SK-N-SH (cell line): Measurements from ENCODE around the gene FARSA. TPM values are rescaled to one million over a fixed set of nuclear protein-coding genes. Genes with fewer than 3 reads are reported as not detected.

Experiments used
- CTCF ChIA-PET: fragments of 300-600, 350-600 bp; formaldehyde crosslinking; extraction: SDS; loops from one replicate; lab custom pipeline; 2021; lab: Yijun Ruan, JAX
- POLR2A ChIA-PET: fragments of 350-600 bp; sonication (Branson Sonifier 250); formaldehyde crosslinking; extraction: SDS; loops from one replicate; lab custom pipeline; 2020; ENCODE audit warnings: antibody characterized with exemption, inconsistent platforms; lab: Yijun Ruan, JAX
- DNase-seq: peaks from one replicate; pipeline ENCODE4 v3.0.0; 2012
- H2AFZ ChIP-seq: fragments of 200-600 bp; sonication (generic); 2 replicates; pipeline ENCODE4 v1.8.1; 2016; ENCODE audit warnings: antibody characterized with exemption, mild to moderate bottlenecking, low read depth
- H3F3A ChIP-seq: fragments of 200-600 bp; sonication (generic); replicated peaks from 2 replicates; pipeline ENCODE3; 2016; ENCODE audit warnings: antibody characterized with exemption, mild to moderate bottlenecking; ENCODE audit not compliant: insufficient read depth
- H3K27ac ChIP-seq, 2 experiments: fragments of 200-500 bp in 1 of 2; fragments of 200-600 bp in 1 of 2; sonication (Bioruptor generic) in 1 of 2; sonication (generic), shearing (Covaris generic) in 1 of 2; 2 replicates each; pipeline versions ENCODE4 v1.5.1 to v1.6.1; 2014 to 2016; ENCODE audit warnings: low read depth in 2 of 2, inconsistent platforms in 1 of 2, low read length in 1 of 2, mild to moderate bottlenecking in 1 of 2, mixed read lengths in 1 of 2
- H3K27me3 ChIP-seq: fragments of 200-600 bp; sonication (generic), shearing (Covaris generic); 2 replicates; pipeline ENCODE4 v1.6.1; 2016; ENCODE audit warnings: mixed run types; ENCODE audit not compliant: insufficient read depth
- H3K36me3 ChIP-seq, 2 experiments: fragments of 200-500 bp in 1 of 2; fragments of 200-600 bp in 1 of 2; sonication (Bioruptor generic) in 1 of 2; sonication (generic) in 1 of 2; replicated peaks in 1 of 2; 2 replicates each; pipeline versions ENCODE3 to v1.5.1; 2014 to 2016; ENCODE audit warnings: low read length in 1 of 2, mild to moderate bottlenecking in 1 of 2; ENCODE audit not compliant: insufficient read depth in 2 of 2, control insufficient read depth in 1 of 2
- H3K4me1 ChIP-seq, 2 experiments: fragments of 200-500 bp in 1 of 2; fragments of 200-600 bp in 1 of 2; sonication (Bioruptor generic) in 1 of 2; sonication (generic), shearing (Covaris generic) in 1 of 2; 2 replicates each; pipeline versions ENCODE4 v1.5.1 to v1.6.1; 2014 to 2016; ENCODE audit warnings: low read depth in 1 of 2, low read length in 1 of 2, mixed run types in 1 of 2; ENCODE audit not compliant: insufficient read depth in 2 of 2, control insufficient read depth in 1 of 2
- H3K4me2 ChIP-seq: fragments of 200-600 bp; sonication (generic), shearing (Covaris generic); 2 replicates; pipeline ENCODE4 v1.6.1; 2017; ENCODE audit warnings: mixed run types
- H3K4me3 ChIP-seq, 2 experiments: fragments of 200-500 bp in 1 of 2; fragments of 200-600 bp in 1 of 2; sonication (Bioruptor generic) in 1 of 2; sonication (generic), shearing (Covaris generic) in 1 of 2; 2 replicates each; pipeline versions ENCODE4 v1.5.1 to v1.8.1; 2014 to 2016; ENCODE audit warnings: low read depth in 2 of 2, inconsistent platforms in 1 of 2, low read length in 1 of 2, mild to moderate bottlenecking in 1 of 2, mixed read lengths in 1 of 2, moderate library complexity in 1 of 2
- H3K79me2 ChIP-seq: fragments of 200-600 bp; sonication (generic); 2 replicates; pipeline ENCODE4 v1.8.1; 2017; ENCODE audit warnings: mild to moderate bottlenecking; ENCODE audit not compliant: insufficient read depth
- H3K9ac ChIP-seq: fragments of 200-600 bp; sonication (generic); 2 replicates; pipeline ENCODE4 v1.6.1; 2017; ENCODE audit warnings: mixed run types
- H3K9me2 ChIP-seq: fragments of 200-600 bp; sonication (generic); 2 replicates; pipeline ENCODE4 v1.6.1; 2017; ENCODE audit warnings: mixed run types
- H3K9me3 ChIP-seq: fragments of 200-600 bp; sonication (generic); 2 replicates; pipeline ENCODE4 v1.6.1; 2017; ENCODE audit warnings: mixed run types, mild to moderate bottlenecking, moderate library complexity
- H4K20me1 ChIP-seq: fragments of 200-600 bp; sonication (generic); 2 replicates; pipeline ENCODE4 v1.6.1; 2017; ENCODE audit warnings: mild to moderate bottlenecking, mixed run types; ENCODE audit not compliant: insufficient read depth
- ELF1 ChIP-seq: IDR thresholded peaks from 2 replicates; pipeline ENCODE4 v1.4.0; 2012
- EZH2phosphoT487 ChIP-seq: fragments of 200-600 bp; sonication (generic); IDR thresholded peaks from 2 replicates; pipeline ENCODE4 v1.6.1; 2017; ENCODE audit warnings: low read depth, mixed run types, mild to moderate bottlenecking, antibody characterized with exemption, moderate library complexity, borderline replicate concordance
- FOSL2 ChIP-seq: IDR thresholded peaks from 2 replicates; pipeline ENCODE4 v1.4.0; 2012; ENCODE audit warnings: low read depth, mild to moderate bottlenecking, moderate library complexity, borderline replicate concordance
- FOXM1 ChIP-seq: IDR thresholded peaks from 2 replicates; pipeline ENCODE4 v1.4.0; 2012; ENCODE audit warnings: low read depth, mild to moderate bottlenecking
- GATA2 ChIP-seq: sonication (generic); formaldehyde crosslinking; IDR thresholded peaks from 2 replicates; pipeline ENCODE4 v1.5.0; 2020; ENCODE audit warnings: mild to moderate bottlenecking, missing genetic modification reagents
- JUND ChIP-seq: IDR thresholded peaks from 2 replicates; pipeline ENCODE4 v1.4.0; 2012
- POLR2AphosphoS5 ChIP-seq: IDR thresholded peaks from 2 replicates; pipeline ENCODE4 v1.6.1; 2012; ENCODE audit warnings: low read depth, low read length
- RFX5 ChIP-seq: IDR thresholded peaks from 2 replicates; pipeline ENCODE4 v1.6.1; 2012; ENCODE audit warnings: mild to moderate bottlenecking, improper control_type of control experiment, low read length
- RXRA ChIP-seq: IDR thresholded peaks from 2 replicates; pipeline ENCODE4 v1.4.0; 2012; ENCODE audit warnings: low read depth, mild to moderate bottlenecking, borderline replicate concordance
- SIN3A ChIP-seq: IDR thresholded peaks from 2 replicates; pipeline ENCODE4 v1.6.1; 2012; ENCODE audit warnings: low read depth, mild to moderate bottlenecking, low read length, moderate library complexity, borderline replicate concordance
- SMC3 ChIP-seq: IDR thresholded peaks from 2 replicates; pipeline ENCODE4 v1.6.1; 2012; ENCODE audit warnings: low read depth, low read length, improper control_type of control experiment
- TEAD4 ChIP-seq: IDR thresholded peaks from 2 replicates; pipeline ENCODE4 v1.4.0; 2012; ENCODE audit warnings: mild to moderate bottlenecking, borderline replicate concordance; ENCODE audit not compliant: insufficient read depth
- USF2 ChIP-seq: fragments of 150-350 bp; IDR thresholded peaks from 2 replicates; pipeline ENCODE4 v1.6.1; 2017; ENCODE audit warnings: antibody characterized with exemption, low read length, low read depth, borderline replicate concordance
- WGBS: methylation state at CpG from one replicate; pipeline ENCODE4 v1.1.6; 2017; ENCODE audit warnings: low lambda C conversion rate; 5-methylcytosine and 5-hydroxymethylcytosine counted together
- polyA plus RNA-seq, 3 experiments: library from polyadenylated mRNA; depleted of rRNA; stranded (reverse); fragments of >200 nt; gene quantifications; 2 replicates each; pipeline ENCODE4 v1.2.3, GENCODE V29; 2012
- TF ChIP-seq, protein P1 (sequence below): fragments of 150-350 bp; IDR thresholded peaks from 2 replicates; pipeline ENCODE4 v1.6.1; 2016; ENCODE audit warnings: mild to moderate bottlenecking, low read depth, low read length

The FARSA gene
- polyA plus RNA-seq, 1 of the 3 experiments (the other 2 are of a cell fraction): 170 TPM

DNA sequence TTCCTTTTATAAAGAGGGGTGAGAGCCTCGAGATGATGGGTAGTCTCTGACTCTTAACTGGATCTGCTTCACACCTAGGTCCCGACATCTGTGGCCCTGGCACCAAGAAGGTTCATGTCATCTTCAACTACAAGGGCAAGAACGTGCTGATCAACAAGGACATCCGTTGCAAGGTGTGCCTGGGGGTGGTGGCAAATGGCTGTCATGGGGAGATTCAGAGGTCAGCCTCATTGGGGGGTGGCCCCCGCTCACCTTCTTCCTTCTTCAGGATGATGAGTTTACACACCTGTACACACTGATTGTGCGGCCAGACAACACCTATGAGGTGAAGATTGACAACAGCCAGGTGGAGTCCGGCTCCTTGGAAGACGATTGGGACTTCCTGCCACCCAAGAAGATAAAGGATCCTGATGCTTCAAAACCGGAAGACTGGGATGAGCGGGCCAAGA lies 6.5 kb upstream of the FARSA start:
- no peaks in the 10 kb centered on the region for H3K27me3 ChIP-seq
- peaks cover 19 to 34% of the 10 kb centered on the region in 2 experiments; a peak in 3 of 4 replicates for H3K4me1 ChIP-seq
- peaks cover 59% of the 10 kb centered on the region for H3F3A ChIP-seq
- H3K27ac ChIP-seq: peak overlapping the region; percentile 51 to 71; a peak in 3 of 4 replicates
- H2AFZ ChIP-seq: no peak overlapping the region
- no peaks in the 10 kb centered on the region for H3K9me3 ChIP-seq
- peaks cover 36 to 58% of the 10 kb centered on the region in 2 experiments for H3K36me3 ChIP-seq
- H3K9me2 ChIP-seq: no peaks in the 10 kb centered on the region
- peak overlapping the region; percentile 97 for H3K4me2 ChIP-seq
- peak overlapping the region; percentile 98 for H3K9ac ChIP-seq
- TF ChIP-seq POLR2AphosphoS5 (no peak), TEAD4 (no peak), SIN3A (no peak), USF2 (no peak), SMC3 (no peak), FOSL2 (no peak), EZH2phosphoT487 (no peak), JUND (no peak), ELF1 (no peak), RXRA (no peak), GATA2 (CRISPR knock-in tag) (no peak), FOXM1 (no peak), RFX5 (no peak)
- TF ChIP-seq, protein P1, sequence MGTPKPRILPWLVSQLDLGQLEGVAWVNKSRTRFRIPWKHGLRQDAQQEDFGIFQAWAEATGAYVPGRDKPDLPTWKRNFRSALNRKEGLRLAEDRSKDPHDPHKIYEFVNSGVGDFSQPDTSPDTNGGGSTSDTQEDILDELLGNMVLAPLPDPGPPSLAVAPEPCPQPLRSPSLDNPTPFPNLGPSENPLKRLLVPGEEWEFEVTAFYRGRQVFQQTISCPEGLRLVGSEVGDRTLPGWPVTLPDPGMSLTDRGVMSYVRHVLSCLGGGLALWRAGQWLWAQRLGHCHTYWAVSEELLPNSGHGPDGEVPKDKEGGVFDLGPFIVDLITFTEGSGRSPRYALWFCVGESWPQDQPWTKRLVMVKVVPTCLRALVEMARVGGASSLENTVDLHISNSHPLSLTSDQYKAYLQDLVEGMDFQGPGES: no peak
- CTCF ChIA-PET: interaction anchor here (0.5 to 1.2 kb wide), 4 partner anchors 12 to 49 kb away, joined by 3 read pairs; partner anchors contain the start of gene GCDH
- 71% methylated on average over 5 of the region's 10 CpGs for WGBS
- DNase-seq: no peak
- H3K79me2 ChIP-seq: peaks cover 53% of the 10 kb centered on the region
- peaks cover 33% of the 10 kb centered on the region for H4K20me1 ChIP-seq
- H3K4me3 ChIP-seq: peak overlapping the region; percentile 89 to 97
- POLR2A ChIA-PET: interaction anchor here (0.6 to 3.3 kb wide), 4 partner anchors 24 to 213 kb away, joined by 3 to 16 read pairs (median 4); partner anchors contain the start of gene GCDH
